Measurements from ENCODE around the gene CAPN13.

GRCh38 chr2:30828586-30828985 is 21.3 kb upstream of the CAPN13 start:
- TF ChIP-seq CTCF (IDR thresholded peaks at IDR 0.05) (no peak), POLR2A (IDR thresholded peaks at IDR 0.05; ENCODE audit: low read depth) (no peak)

All from esophagus muscularis mucosa (tissue), 3 donors.